COLO668 (cell line): ENCODE measurements around the gene MEGF6.
A peak's percentile ranks its signal among the peaks of the same experiment; 100 is the strongest.

ENCODE experiments used
- DNase-seq: peaks from one replicate; lab custom pipeline; 2025; ENCODE audit not compliant: unreplicated experiment; lab: John Stamatoyannopoulos, UW

The MEGF6 gene

DNA sequence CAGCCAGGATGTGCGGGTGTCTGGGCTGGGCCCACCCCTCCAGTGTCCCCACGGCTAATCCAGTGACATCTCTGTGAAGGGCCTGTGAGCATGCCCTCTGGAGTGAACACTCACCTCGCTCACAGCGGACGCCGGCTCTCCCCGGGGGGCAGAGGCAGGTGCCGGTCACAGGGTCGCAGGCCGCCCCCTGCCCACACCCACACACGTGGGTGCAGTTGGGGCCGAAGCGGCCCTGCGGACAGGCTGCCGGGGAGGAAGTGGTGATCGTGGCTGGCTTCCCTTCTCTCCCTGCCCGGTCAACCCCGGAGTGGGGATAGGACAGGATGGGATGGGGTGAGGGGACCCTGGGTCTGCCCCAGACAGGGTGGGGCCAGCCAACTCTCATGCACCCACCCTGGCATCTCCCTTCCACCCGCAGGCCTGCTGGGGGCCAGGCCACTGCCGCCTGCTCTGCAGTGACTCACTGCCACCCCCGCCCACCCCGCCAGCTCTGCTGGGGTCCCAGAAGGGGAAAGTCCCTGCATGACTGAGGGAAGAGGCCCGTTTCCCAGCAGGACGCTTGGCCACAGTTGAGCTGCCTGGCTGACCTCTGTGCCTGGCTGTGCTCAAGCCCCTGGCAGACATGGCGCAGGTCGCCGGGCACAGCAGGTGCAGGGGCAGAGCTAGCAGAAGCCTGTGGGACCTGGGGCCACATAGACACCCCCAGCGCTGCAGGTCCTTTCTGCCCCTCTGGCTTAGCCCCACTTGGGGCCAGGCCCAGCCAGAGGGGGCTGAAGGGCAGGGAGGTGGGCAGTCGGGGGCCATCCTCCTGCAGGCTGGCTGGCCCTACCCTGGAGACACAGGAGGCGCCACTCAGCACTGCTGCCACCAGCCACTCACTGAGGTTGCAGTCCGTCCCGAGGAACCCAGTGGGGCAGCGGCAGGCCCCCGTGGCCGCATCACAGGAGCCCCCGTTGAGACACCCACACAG is 115.2 kb downstream of the MEGF6 start:
- no peak for DNase-seq

DNA sequence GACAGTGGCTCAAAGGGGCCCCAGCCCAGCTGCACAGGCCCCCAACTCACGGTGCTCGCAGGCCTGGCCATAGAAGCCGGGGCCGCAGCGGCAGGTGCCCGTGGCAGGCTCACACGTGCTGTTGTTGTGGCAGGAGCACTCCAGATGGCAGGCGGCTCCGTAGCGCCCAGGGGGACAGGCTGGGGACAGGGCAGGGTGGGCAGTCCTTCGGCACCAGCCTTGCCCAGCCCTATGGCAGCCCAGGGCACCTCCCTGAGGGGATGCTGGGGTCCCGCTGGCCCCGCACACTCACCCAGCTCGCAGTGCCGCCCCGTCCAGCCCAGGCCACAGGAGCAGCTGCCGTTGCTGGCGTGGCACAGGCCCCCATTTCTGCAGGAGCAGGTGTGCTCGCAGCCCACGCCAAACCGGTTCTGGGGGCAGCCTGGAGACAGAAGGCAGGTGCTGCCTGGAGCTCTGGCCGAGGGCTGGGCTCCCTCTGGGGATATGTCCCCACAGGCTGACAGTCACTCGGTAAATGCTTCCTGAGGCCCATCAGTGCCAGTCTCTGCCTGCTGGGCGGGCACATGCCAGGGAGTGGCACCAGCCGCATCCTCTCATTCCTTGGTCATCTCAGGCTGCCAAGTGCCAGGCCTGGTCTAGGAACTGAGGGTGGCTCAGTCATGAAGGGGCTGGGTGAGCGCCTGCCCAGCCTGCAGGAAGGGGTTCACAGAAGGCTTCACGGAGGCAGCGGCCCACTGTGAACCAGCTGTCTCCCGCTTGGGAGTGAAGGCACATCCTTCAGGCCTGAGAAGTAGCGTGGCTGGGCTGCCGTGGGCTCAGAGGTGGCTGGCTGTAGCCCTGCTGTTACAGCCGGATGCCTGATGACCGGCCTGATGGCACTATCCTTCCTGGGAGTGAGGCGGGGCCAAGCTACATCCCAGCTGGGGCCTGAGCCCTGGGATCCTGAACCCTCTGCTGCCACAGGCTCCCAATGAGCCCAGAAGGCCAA is 116.7 kb downstream of the MEGF6 start:
- DNase-seq: peak; percentile 95

GRCh38 chr1:3492545-3493246 is 118.6 kb downstream of the MEGF6 start:
- peak; percentile 77 for DNase-seq

DNA sequence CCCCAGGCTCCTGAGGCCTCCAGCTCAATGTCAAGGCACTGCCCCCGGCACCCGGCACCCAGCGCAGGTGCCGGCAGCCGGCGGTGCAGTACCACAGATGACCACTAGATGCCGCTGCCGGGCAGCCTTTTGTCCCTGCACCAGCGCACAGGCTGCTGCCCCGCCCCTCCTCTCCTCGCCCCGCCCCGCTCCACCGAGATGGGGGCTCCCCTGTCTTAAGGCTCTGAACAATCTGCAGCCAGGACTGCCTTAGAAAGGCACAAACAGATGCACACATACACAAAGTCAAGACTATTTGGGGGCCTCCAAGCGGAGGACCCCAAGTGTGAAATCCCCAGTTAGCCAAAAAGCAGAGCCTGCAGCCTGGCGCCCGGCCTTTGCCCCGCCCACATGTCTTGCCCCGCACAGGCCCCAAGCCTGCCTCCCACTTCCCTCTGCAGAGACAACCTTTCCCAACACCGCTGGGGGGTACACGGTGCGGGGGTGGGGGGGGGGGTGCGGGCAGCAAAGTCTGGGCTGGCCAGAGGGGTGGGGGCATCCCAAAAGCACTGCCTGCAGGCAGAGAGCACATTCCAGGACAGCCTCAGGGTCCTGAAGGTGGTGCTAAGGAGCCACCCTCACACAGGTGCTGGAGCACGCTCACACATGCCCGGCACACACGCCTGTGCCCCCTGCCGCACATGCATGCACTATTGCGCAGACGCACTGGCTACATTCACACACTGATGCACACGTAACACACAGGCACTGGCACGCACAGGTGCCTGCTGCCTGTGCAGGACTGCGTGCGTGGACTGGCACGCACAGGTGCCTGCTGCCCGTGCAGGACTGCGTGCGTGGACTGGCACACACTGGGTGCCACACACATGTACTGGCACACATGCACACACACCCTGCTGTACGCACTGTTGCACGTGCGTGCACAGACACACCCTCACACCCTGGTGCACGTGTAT is 119.7 kb downstream of the MEGF6 start:
- DNase-seq: peak; percentile 84

GRCh38 chr1:3490046-3490745 is 121.1 kb downstream of the MEGF6 start:
- DNase-seq: no peak

DNA sequence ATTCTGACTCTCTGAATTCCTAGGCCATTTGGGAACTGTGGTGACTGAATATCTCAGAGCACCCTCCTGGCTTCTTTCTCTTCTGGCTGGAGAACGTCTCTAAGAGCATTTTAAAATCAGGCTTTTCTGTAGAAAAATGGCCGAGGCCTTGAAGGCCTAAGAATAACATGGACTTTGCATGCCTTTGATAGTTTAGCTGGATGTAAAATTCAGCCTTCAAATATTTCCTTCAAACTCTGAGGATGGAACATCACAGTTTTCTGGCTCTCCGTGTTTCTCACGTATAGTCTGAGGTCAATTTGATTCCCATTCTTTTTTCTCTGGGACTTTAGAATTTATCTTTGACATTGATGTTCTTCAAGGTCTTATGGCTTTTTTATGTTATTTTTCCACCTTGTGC is 122.9 kb downstream of the MEGF6 start:
- no peak for DNase-seq

GRCh38 chr1:3485016-3485415 is 126.3 kb downstream of the MEGF6 start:
- DNase-seq: no peak

GRCh38 chr1:3483801-3484444 is 127.4 kb downstream of the MEGF6 start:
- peak; percentile 69 for DNase-seq

- no peak for DNase-seq
Measured at GRCh38 chr1:3483380-3483779, 127.9 kb downstream of the MEGF6 start.

DNA sequence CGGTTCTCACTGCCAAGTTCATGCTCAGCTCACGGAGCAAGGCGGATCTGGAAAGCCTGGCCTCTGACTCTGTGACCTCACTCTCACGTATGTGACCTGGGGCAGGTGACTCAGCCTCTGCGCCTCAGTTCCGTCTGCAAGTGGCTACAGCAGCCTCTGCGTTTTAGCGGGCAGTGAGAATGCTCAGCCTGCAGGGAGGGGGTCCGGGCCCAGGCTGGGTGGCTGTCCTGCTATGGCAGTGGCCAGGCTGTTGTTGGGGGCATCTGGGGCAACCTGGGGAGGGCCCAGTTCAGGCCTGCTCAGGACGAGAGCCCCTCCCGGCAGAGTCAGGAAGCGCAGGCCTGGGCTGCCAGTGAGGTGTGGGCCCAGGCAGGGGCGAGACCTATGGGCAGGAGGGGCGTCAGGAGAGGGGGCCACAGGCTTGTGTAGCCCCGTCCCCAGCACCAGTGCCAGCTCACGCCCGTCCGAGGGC is 128.9 kb downstream of the MEGF6 start:
- peak; percentile 62 for DNase-seq

- DNase-seq: no peak
Measured at GRCh38 chr1:3481836-3482375, 129.4 kb downstream of the MEGF6 start.

GRCh38 chr1:3481046-3481445 is 130.3 kb downstream of the MEGF6 start:
- no peak for DNase-seq

DNA sequence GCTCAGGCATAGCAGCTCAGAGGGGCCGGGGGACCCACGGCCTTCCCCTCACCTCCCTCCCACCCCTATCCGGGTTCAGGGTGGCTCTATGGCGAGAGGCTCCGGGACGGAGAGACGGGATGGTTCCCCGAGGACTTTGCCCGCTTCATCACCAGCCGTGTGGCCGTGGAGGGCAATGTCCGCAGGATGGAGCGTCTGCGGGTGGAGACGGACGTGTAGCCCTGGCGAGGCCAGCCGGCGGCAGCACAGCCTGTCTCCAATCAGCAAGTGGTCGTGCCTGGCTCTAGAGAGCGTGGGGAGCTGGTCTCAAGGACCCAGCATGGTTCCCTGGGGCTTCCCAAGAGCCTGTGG is 131.0 kb downstream of the MEGF6 start:
- no peak for DNase-seq

DNA sequence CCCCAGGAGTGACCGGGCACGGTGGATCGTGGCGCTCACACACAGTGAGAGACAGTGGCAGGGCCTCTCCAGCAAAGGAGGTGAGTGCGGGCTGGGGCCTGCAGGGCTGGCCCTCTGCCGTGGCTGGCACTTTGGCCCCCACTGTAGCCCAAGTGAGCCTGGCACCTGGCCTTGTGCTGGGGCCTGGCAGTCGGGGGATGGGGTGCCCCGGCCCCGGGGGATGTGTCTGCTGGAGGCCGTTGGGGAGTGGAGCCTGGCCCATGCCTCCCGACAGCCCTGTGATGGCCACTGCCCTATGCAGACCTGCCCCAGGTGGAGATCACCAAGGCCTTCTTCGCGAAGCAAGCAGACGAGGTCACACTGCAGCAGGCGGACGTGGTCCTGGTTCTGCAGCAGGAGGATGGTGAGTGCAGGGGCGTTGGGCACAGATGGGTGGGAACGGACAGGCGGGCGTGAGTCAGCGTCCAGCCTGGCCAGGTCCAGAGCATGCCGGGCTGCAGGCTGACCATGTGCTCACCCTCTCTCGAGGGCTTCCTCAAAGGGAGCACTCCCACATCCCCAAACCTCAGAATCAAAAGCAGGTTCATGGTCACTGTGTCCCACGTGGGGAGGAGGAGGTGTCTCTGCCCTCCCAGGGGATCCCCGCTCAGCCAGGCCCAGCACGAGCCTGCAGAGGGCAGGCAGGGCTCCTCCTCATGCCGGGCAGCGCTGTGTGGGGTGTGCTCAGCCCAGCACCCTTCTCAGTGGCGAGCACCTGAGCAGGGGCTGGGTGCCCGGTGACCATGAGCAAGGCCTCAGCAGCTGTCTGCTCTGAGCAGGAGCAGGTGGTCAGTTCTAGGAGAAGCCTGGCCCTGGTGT is 131.6 kb downstream of the MEGF6 start:
- DNase-seq: no peak

DNA sequence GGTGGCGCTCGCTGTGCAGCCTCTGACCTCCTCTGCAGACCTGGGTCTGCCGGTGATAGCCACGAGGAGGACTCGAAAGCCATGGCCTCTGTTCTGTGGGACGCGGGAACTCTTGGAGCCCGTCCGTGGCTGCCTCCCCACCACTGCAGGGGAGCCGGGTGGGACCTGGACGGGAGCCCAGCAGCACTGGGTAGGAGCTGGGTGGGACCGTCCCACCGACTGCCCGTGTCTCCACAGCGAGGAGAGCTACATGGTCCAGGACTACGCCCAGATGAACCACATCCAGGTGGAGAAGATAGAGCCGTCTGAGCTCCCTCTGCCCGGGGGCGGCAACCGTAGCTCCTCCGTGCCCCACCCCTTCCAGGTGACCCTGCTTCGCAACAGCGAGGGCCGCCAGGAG is 133.1 kb downstream of the MEGF6 start:
- no peak for DNase-seq

GRCh38 chr1:3477241-3477995 is 133.9 kb downstream of the MEGF6 start:
- DNase-seq: no peak

- no peak for DNase-seq
Measured at GRCh38 chr1:3476666-3477065, 134.6 kb downstream of the MEGF6 start.
